H1 (cell line): ENCODE measurements around the gene MCEMP1. TPM values are rescaled to one million over a fixed set of nuclear protein-coding genes. Genes with fewer than 3 reads are reported as not detected.

ENCODE experiments used
- CTCF ChIA-PET: fragments of 300-600 bp; sonication (Branson Sonifier 250); formaldehyde crosslinking; loops from one replicate; lab custom pipeline; 2021; ENCODE audit not compliant: partially characterized antibody; lab: Charles Lee
- POLR2A ChIA-PET: fragments of 300-600 bp; sonication (Branson Sonifier 250); formaldehyde crosslinking; loops from one replicate; lab custom pipeline; 2021; ENCODE audit warnings: inconsistent platforms; ENCODE audit not compliant: partially characterized antibody; lab: Charles Lee
- DNase-seq, 2 experiments: peaks; one replicate each; pipeline versions ENCODE4 v3.0.0 to v3.0.0-alpha.2; 2010 to 2022; ENCODE audit warnings: low spot score in 2 of 2, low read depth in 1 of 2, mixed read lengths in 1 of 2
- FAIRE-seq: peaks from 2 replicates; lab custom pipeline; 2011; peaks lifted over from hg19 to GRCh38; lab: Jason Lieb, UNC
- H2AFZ ChIP-seq: 2 replicates; pipeline ENCODE4 v1.8.1; 2012; ENCODE audit warnings: low read length, inconsistent platforms
- H2AK5ac ChIP-seq: 2 replicates; pipeline ENCODE4 v1.6.1; 2013; ENCODE audit warnings: low read depth, low read length
- H2BK120ac ChIP-seq: replicated peaks from 2 replicates; pipeline ENCODE3; 2013; ENCODE audit warnings: low read depth, low read length, inconsistent platforms
- H2BK12ac ChIP-seq: 2 replicates; pipeline ENCODE4 v1.6.1; 2013; ENCODE audit warnings: low read depth, low read length
- H2BK15ac ChIP-seq: 2 replicates; pipeline ENCODE4 v1.6.1; 2013; ENCODE audit warnings: low read length
- H2BK20ac ChIP-seq: 2 replicates; pipeline ENCODE4 v1.6.1; 2013; ENCODE audit warnings: low read length
- H2BK5ac ChIP-seq: 2 replicates; pipeline ENCODE4 v1.6.1; 2013; ENCODE audit warnings: low read depth, low read length
- H3K14ac ChIP-seq: 2 replicates; pipeline ENCODE4 v1.6.1; 2013; ENCODE audit warnings: inconsistent platforms; ENCODE audit not compliant: insufficient read length
- H3K18ac ChIP-seq: 2 replicates; pipeline ENCODE4 v1.6.1; 2013; ENCODE audit warnings: low read length; ENCODE audit errors: extremely low read depth
- H3K23ac ChIP-seq: 2 replicates; pipeline ENCODE4 v1.6.1; 2013; ENCODE audit warnings: inconsistent platforms; ENCODE audit not compliant: insufficient read length
- H3K23me2 ChIP-seq: 2 replicates; pipeline ENCODE4 v1.6.1; 2013; ENCODE audit warnings: low read depth, low read length
- H3K27ac ChIP-seq: 2 replicates; pipeline ENCODE4 v1.6.1; 2011; ENCODE audit warnings: low read depth, low read length, inconsistent platforms
- H3K27me3 ChIP-seq, 4 experiments: replicated peaks in 1 of 4; 1 replicate in 1 of 4; 2 replicates in 3 of 4; pipeline versions ENCODE4 v1.6.1 to v1.8.1; 2011 to 2013; ENCODE audit warnings: low read length in 3 of 4, mild to moderate bottlenecking in 3 of 4, inconsistent platforms in 2 of 4, mixed read lengths in 2 of 4, moderate library complexity in 1 of 4; ENCODE audit not compliant: control insufficient read depth in 3 of 4, insufficient read depth in 3 of 4; ENCODE audit errors: extremely low read depth in 1 of 4
- H3K36me3 ChIP-seq, 4 experiments: 2 replicates each; pipeline versions ENCODE4 v1.6.1 to v1.8.1; 2011 to 2013; ENCODE audit warnings: mild to moderate bottlenecking in 4 of 4, low read length in 3 of 4, moderate library complexity in 2 of 4, control low read depth in 1 of 4, inconsistent platforms in 1 of 4; ENCODE audit not compliant: insufficient read depth in 4 of 4, control insufficient read depth in 2 of 4
- H3K4ac ChIP-seq: replicated peaks from 2 replicates; pipeline ENCODE3; 2013; ENCODE audit warnings: low read length, low read depth, mixed read lengths, inconsistent platforms; ENCODE audit not compliant: insufficient read length
- H3K4me1 ChIP-seq, 4 experiments: replicated peaks in 1 of 4; 1 replicate in 1 of 4; 2 replicates in 3 of 4; pipeline versions ENCODE4 v1.6.1 to v1.8.1; 2011 to 2013; ENCODE audit warnings: low read length in 3 of 4, inconsistent platforms in 2 of 4, mixed read lengths in 1 of 4; ENCODE audit not compliant: insufficient read depth in 4 of 4, control insufficient read depth in 3 of 4
- H3K4me2 ChIP-seq, 2 experiments: 2 replicates each; pipeline versions ENCODE4 v1.6.1 to v1.8.1; 2011 to 2013; ENCODE audit warnings: low read depth in 2 of 2, low read length in 2 of 2, control low read depth in 1 of 2, inconsistent platforms in 1 of 2, mild to moderate bottlenecking in 1 of 2; ENCODE audit not compliant: insufficient read depth in 1 of 2
- H3K4me3 ChIP-seq, 4 experiments: fragments of 200-600, 300-600 bp in 1 of 4; sonication (generic), shearing (Covaris generic), sonication (Bioruptor Twin) in 1 of 4; 2 replicates each; pipeline versions ENCODE4 v1.5.1 to v1.8.1; 2011 to 2016; ENCODE audit warnings: low read length in 4 of 4, low read depth in 3 of 4, control low read depth in 2 of 4, inconsistent platforms in 2 of 4, mild to moderate bottlenecking in 2 of 4, mixed read lengths in 1 of 4, moderate library complexity in 1 of 4; ENCODE audit not compliant: insufficient read depth in 2 of 4; ENCODE audit errors: extremely low read depth in 1 of 4
- H3K56ac ChIP-seq: replicated peaks from 2 replicates; pipeline ENCODE3; 2013; ENCODE audit warnings: low read depth, mild to moderate bottlenecking, mixed read lengths, low read length, inconsistent platforms; ENCODE audit not compliant: insufficient read length
- H3K79me1 ChIP-seq: 2 replicates; pipeline ENCODE4 v1.6.1; 2013; ENCODE audit warnings: low read depth, low read length, control low read depth
- H3K79me2 ChIP-seq, 2 experiments: 2 replicates each; pipeline versions ENCODE4 v1.6.1 to v1.8.1; 2012 to 2013; ENCODE audit warnings: low read length in 2 of 2, mild to moderate bottlenecking in 2 of 2, inconsistent platforms in 1 of 2; ENCODE audit not compliant: insufficient read depth in 2 of 2, control insufficient read depth in 1 of 2
- H3K9ac ChIP-seq, 4 experiments: replicated peaks in 1 of 4; 1 replicate in 1 of 4; 2 replicates in 3 of 4; pipeline versions ENCODE4 v1.6.1 to v1.8.1; 2011 to 2013; ENCODE audit warnings: low read depth in 3 of 4, low read length in 3 of 4, control low read depth in 2 of 4, mild to moderate bottlenecking in 2 of 4, moderate library complexity in 2 of 4, inconsistent platforms in 1 of 4; ENCODE audit errors: extremely low read depth in 1 of 4
- H3K9me3 ChIP-seq, 2 experiments: 2 replicates each; pipeline versions ENCODE4 v1.6.1 to v1.8.1; 2012 to 2013; ENCODE audit warnings: mild to moderate bottlenecking in 2 of 2, moderate library complexity in 2 of 2, control low read depth in 1 of 2, inconsistent platforms in 1 of 2, low read depth in 1 of 2, low read length in 1 of 2, mixed read lengths in 1 of 2; ENCODE audit not compliant: insufficient read depth in 2 of 2
- H4K20me1 ChIP-seq, 2 experiments: replicated peaks in 1 of 2; 2 replicates each; pipeline versions ENCODE3 to v1.8.1; 2011 to 2013; ENCODE audit warnings: inconsistent platforms in 2 of 2, low read length in 2 of 2, mild to moderate bottlenecking in 1 of 2; ENCODE audit not compliant: insufficient read depth in 2 of 2, control insufficient read depth in 1 of 2
- H4K5ac ChIP-seq: 2 replicates; pipeline ENCODE4 v1.6.1; 2013; ENCODE audit warnings: low read length, low read depth, mixed read lengths, inconsistent platforms; ENCODE audit not compliant: insufficient read length
- H4K8ac ChIP-seq: 2 replicates; pipeline ENCODE4 v1.8.0; 2013; ENCODE audit warnings: mild to moderate bottlenecking, moderate library complexity, low read length, inconsistent platforms; ENCODE audit not compliant: insufficient read depth; ENCODE audit errors: extremely low read depth
- H4K91ac ChIP-seq: replicated peaks from 2 replicates; pipeline ENCODE3; 2013; ENCODE audit warnings: low read length, mixed read lengths, inconsistent platforms; ENCODE audit not compliant: insufficient read length
- GTF2F1 ChIP-seq: IDR thresholded peaks from 2 replicates; pipeline ENCODE4 v1.6.1; 2012; ENCODE audit warnings: low read depth, low read length, improper control_type of control experiment, borderline replicate concordance
- HDAC6 ChIP-seq: IDR thresholded peaks from one replicate; pipeline ENCODE4 v1.7.1; 2012; ENCODE audit warnings: low read depth, mild to moderate bottlenecking, inconsistent platforms, low read length, moderate library complexity
- KDM1A ChIP-seq: fragments of 200-600, 300-600 bp; sonication (generic); IDR thresholded peaks from 2 replicates; pipeline ENCODE4 v1.7.1; 2016; ENCODE audit warnings: mild to moderate bottlenecking, low read length, borderline replicate concordance
- KDM4A ChIP-seq: IDR thresholded peaks from one replicate; pipeline ENCODE4 v1.7.1; 2012; ENCODE audit warnings: low read depth, mild to moderate bottlenecking, moderate library complexity, low read length, inconsistent platforms; ENCODE audit not compliant: severe bottlenecking
- NANOG ChIP-seq: IDR thresholded peaks from 2 replicates; pipeline ENCODE4 v1.6.1; 2011; ENCODE audit warnings: low read length, low read depth, mild to moderate bottlenecking, inconsistent platforms; ENCODE audit not compliant: insufficient read depth, poor library complexity, severe bottlenecking
- NRF1 ChIP-seq: IDR thresholded peaks from 2 replicates; pipeline ENCODE4 v1.6.1; 2011; ENCODE audit warnings: mild to moderate bottlenecking, low read depth, low read length, improper control_type of control experiment
- SIX5 ChIP-seq: IDR thresholded peaks from 2 replicates; pipeline ENCODE4 v1.6.1; 2011; ENCODE audit warnings: mild to moderate bottlenecking, low read depth, low read length
- SUZ12 ChIP-seq: fragments of 200-600 bp; sonication (generic); IDR thresholded peaks from 2 replicates; pipeline ENCODE4 v1.6.1; 2012; ENCODE audit warnings: mild to moderate bottlenecking, inconsistent platforms, low read length, moderate library complexity, mixed read lengths
- WGBS, 2 experiments: shearing (Covaris generic) in 1 of 2; methylation state at CpG; one replicate each; pipeline versions ENCODE4 v1.1.6 to v1.1.7; 2013 to 2015; ENCODE audit warnings: low lambda C conversion rate in 2 of 2, mixed read lengths in 2 of 2, inconsistent platforms in 1 of 2, low coverage in 1 of 2, missing lambda C conversion rate in 1 of 2; ENCODE audit not compliant: insufficient replicate concordance in 2 of 2, insufficient coverage in 1 of 2, insufficient read length in 1 of 2; ENCODE audit errors: extremely low coverage in 1 of 2, missing lambda C conversion rate in 1 of 2; 5-methylcytosine and 5-hydroxymethylcytosine counted together
- polyA plus RNA-seq, 7 experiments: library from polyadenylated mRNA; depleted of rRNA in 3 of 7; stranded (reverse) in 5 of 7; unstranded in 2 of 7; fragments of >200 nt in 5 of 7; fragments of 200-250 nt in 2 of 7; gene quantifications; 1 replicate in 5 of 7; 2 replicates in 1 of 7; 4 replicates in 1 of 7; pipeline versions ENCODE4 v1.2.1 to v1.2.3, GENCODE V29; 2011 to 2013; ENCODE audit warnings: missing spikeins in 2 of 7, mixed read lengths in 2 of 7
- total RNA-seq: library from RNA; stranded (reverse); fragmentation: NEBNext Ultra II Directional; extraction: Animal tissue kit (Norgen Biotek cat#: 25700); gene quantifications from 2 replicates; pipeline ENCODE4 v1.2.1, GENCODE V29; 2021

MCEMP1 gene
- total and polyA plus RNA-seq, 2 of the 8 experiments (the other 6 are each of a cell fraction or from before 2014, with no cell fraction given) = not detected

GRCh38 chr19:7694499-7694898 is 17.6 kb downstream of the MCEMP1 start:
- DNase-seq = no peak
- H3K23me2 ChIP-seq = peaks cover 14% of the 10 kb centered on the region
- no peaks in the 10 kb centered on the region for H3K36me3 ChIP-seq
- H3K4me1 ChIP-seq = peaks cover 0 to 16% (median 8%) of the 10 kb centered on the region in 4 experiments; a peak in 5 of 7 replicates
- H3K9ac ChIP-seq = no peak overlapping the region
- no peak overlapping the region for H2BK120ac ChIP-seq
- ChIA-PET POLR2A (no interaction called here), CTCF (interaction anchor here (0.7 kb wide), 1 partner anchor 237 kb away, joined by 5 read pairs; no protein-coding TSS in a partner anchor)
- FAIRE-seq = no peak
- no peak overlapping the region for H3K56ac ChIP-seq
- no peak overlapping the region for H3K27ac ChIP-seq
- no peak overlapping the region for H3K18ac ChIP-seq
- H4K20me1 ChIP-seq = peaks cover 0 to 5% of the 10 kb centered on the region in 2 experiments
- H2BK20ac ChIP-seq = no peak overlapping the region
- no peak overlapping the region for H2AFZ ChIP-seq
- 78% methylated on average over 3 of the region's 4 CpGs; no CpG with 5 or more reads in 1 of the 2 experiments for WGBS, 2 experiments
- H3K4me2 ChIP-seq = no peak overlapping the region
- no peaks in the 10 kb centered on the region for H3K79me2 ChIP-seq
- TF ChIP-seq HDAC6 (no peak), NANOG (no peak), NRF1 (no peak), KDM1A (no peak), GTF2F1 (no peak), SUZ12 (no peak), SIX5 (no peak), KDM4A (no peak)
- no peak overlapping the region for H3K4me3 ChIP-seq
- no peak overlapping the region for H2BK15ac ChIP-seq
- H4K91ac ChIP-seq = no peak overlapping the region
- no peaks in the 10 kb centered on the region for H3K79me1 ChIP-seq
- H3K14ac ChIP-seq = no peak overlapping the region
- H3K27me3 ChIP-seq = no peaks in the 10 kb centered on the region; a peak in 2 of 7 replicates
- H3K9me3 ChIP-seq = no peaks in the 10 kb centered on the region; a peak in 1 of 4 replicates
- no peak overlapping the region for H3K4ac ChIP-seq
- H2BK5ac ChIP-seq = no peak overlapping the region
- no peak overlapping the region for H2BK12ac ChIP-seq
- no peak overlapping the region for H3K23ac ChIP-seq
- H4K5ac ChIP-seq = no peak overlapping the region
- H4K8ac ChIP-seq = no peak overlapping the region
- H2AK5ac ChIP-seq = no peak overlapping the region
